NCI-H1417 treated with DMSO at 0.1 percent for 48 hours (cell line): ENCODE data around the gene TCP10L.
"Not testable (repeated sequence)": the region's sequence is repeated elsewhere in the genome, so short reads cannot be mapped to it uniquely, and the experiment has no call there.

Experiments used
- DNase-seq: peaks from one replicate; lab custom pipeline; 2025; lab: John Stamatoyannopoulos, UW

The TCP10L gene

GRCh38 chr21:32554832-32555638, 30.3 kb downstream of the TCP10L start:
- no peak for DNase-seq

DNA sequence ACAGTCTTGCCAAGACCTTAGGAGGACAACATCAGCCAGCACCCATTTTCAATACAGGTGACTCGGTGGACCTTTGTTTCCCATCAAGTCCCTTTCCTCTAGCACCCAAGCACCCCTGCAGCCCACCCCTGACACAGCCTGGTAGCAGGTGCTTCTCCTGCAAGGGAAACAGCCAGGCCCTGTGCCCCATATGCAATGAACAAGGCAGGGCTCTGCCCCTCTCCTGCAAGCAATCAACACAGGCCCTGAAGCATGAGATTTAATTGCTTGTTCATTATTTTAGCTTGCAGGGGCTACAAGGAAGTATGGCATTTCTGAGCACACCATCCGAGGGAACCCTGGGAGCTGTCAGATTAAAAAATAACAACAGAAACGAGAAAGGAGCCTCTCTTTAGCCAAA, 35.4 kb downstream of the TCP10L start:
- no peak for DNase-seq

DNA sequence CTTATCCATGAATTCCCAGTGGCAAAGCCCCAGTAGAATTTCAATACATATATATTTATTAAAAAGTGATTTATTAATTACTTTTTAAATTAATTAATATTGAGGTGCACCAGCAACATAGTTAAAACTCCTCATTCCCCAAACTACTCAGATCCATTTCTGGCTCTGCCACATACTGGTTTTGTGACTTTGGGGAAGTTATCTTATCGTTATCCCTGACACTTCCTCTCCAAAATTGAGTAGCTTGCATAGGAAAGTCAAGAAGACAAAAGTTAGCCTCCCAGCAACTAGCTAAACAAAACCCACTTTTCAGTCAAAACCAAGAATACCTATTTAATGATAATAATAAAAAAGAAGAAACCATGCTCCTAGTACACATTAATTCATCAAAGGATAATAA, 35.9 kb downstream of the TCP10L start:
- DNase-seq, result no peak

DNA sequence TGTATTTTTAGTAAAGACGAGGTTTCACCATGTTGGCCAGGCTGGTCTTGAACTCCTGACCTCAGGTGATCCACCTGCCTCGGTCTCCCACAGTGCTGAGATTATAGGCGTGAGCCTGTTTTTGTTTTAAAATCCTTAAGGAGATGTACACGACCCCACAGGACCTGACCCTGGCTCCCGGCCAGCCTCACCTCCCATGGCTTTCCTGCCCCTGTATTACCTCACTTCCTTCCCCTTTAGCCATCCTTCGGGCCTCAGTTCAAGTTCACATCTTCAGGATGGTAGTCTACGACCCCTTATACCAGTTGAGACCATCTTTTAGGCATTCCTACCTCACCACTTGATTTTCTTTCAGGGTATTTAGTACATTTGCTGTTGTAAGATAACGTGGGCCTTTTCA, 36.3 kb downstream of the TCP10L start:
- DNase-seq, result no peak

- no peak for DNase-seq
Measured at GRCh38 chr21:32547018-32547417, 38.3 kb downstream of the TCP10L start.

DNA sequence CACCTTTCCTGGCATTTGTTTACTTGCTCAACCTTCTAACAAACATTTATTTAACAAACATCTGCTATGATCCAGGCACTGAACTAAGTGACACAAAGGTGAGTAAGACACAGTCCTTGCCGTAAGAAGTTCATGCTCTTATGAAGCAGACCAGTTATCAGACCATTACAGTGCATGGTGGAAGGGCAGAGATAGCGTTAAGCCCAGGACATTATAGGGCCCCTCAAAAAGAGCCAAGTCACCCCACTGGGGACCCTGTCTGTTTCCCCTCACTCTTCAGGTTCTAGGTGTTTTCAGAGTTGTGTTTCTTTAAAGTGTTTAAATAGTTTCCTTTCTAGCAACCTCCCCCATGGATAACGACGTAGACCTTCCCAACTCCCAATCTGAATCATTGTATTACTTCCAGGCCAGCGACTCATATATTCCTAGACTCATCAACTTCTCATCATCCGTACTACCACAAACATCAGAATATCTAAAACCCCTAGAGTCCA, 39.3 kb downstream of the TCP10L start:
- no peak for DNase-seq

DNA sequence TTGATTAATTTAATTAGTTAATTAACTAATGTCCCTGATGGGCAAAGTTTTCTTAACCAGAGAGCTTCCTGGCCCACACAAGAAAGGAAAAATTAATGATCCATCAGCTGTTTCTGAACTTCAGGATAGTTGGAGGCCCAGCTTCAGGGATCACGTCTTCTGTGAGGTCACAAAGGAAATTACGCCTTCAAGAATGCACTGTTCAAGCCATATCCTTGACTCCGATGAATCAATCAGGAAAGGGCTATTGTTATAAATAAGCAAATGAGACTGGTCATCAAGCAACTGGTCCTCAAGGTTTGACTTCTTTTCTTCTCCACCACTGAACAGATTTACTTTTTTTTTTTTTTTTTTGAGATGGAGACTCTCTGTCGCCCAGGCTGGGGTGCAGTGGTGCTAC, 40.6 kb downstream of the TCP10L start:
- DNase-seq, result no peak

GRCh38 chr21:32543975-32544374, 41.3 kb downstream of the TCP10L start:
- no peak for DNase-seq

DNA sequence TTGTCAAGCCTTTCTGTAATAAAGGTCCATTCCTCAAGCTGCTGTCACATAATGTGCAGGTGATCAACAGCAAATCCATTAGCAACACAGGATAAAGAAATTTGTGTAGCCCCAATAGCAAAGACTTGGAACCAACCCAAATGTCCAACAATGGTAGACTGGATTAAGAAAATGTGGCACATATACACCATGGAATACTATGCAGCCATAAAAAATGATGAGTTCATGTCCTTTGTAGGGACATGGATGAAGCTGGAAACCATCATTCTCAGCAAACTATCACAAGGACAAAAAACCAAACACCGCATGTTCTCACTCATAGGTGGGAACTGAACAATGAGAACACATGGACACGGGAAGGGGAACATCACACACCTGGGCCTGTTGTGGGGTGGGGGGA, 42.3 kb downstream of the TCP10L start:
- not testable (repeated sequence) for DNase-seq

DNA sequence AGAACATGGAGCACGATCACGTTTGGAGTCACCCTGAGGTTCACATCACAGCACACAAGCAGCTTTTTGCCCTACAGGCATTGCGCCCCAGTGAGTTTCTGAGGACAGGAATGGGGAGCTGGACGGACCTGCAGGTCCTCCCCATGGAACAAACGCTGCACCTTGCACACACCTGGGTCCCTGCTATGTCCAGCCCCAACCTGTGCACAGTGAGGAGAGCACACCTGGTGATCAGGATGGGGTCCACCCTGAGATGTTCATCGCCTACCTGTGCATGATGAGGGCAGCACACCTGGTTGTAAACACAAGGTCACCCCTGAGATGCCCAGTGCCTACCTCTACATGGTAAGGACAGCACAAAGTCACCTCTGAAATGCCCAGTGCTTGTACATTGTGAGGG, 45.9 kb downstream of the TCP10L start:
- DNase-seq, result no peak

DNA sequence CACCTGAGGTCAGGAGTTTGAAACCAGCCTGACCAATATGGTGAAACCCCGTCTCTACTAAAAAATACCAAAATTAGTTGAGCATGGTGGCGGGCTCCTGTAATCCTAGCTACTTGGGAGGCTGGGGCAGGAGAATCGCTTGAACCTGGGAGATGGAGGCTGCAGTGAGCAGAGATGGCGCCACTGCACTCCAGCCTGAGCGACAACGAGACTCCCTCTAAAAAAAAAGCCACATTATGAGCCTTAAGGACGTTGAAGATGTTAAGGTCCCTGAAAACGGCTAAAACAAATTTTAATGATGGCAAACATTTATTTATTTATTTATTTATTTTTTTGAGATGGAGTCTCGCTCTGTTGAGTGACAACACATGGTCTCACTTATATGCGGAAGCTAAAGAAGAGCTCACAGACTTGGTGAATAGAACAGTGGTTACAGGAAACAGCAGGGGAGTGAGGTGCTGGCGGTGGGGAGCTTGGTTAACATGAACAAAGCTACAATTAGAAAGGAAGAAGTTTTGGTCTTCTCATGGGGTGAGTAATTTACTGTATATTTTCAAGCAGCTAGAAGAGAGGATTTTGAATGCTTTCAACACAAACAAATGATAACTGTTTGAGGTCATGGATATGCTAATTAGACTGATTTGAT, 47.1 kb downstream of the TCP10L start:
- no peak for DNase-seq

DNA sequence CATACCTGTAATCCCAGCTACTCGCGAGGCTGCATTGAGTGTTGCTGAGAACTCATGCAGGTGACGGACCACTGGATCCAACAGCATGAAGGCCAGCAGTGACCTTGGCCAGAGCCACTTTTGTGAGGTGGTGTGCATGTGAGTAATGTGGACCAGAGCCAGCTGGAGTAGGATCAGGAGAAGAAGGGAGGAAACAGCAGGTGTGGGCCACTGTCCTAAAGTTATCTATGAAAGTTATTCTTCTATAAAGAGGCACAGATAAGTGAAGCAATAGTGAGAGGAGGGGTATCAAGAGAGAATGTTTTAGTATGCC, 47.8 kb downstream of the TCP10L start:
- no peak for DNase-seq

GRCh38 chr21:32535612-32536011, 49.7 kb downstream of the TCP10L start:
- no peak for DNase-seq

DNA sequence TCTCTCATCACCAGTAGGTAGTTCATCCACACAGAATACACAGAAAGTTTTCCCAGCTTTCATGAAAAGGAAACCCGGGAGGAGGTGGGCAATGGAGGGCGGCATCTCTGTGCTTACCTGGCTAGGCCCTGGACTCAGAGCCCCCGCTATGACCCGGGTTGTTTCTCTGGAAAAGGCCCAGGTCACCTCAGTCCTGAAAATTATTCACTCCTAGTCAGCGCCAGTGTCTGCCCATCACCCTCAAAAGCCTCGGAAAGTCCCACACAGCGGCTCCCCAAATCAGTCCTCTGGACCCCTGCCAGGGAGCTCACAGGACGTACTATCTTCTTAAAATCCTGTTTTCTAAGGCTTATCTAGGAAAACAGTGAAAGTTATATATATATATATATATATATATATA, 51.2 kb downstream of the TCP10L start:
- DNase-seq, result no peak

- DNase-seq, result no peak
Measured at GRCh38 chr21:32533611-32534010, 51.7 kb downstream of the TCP10L start.

DNA sequence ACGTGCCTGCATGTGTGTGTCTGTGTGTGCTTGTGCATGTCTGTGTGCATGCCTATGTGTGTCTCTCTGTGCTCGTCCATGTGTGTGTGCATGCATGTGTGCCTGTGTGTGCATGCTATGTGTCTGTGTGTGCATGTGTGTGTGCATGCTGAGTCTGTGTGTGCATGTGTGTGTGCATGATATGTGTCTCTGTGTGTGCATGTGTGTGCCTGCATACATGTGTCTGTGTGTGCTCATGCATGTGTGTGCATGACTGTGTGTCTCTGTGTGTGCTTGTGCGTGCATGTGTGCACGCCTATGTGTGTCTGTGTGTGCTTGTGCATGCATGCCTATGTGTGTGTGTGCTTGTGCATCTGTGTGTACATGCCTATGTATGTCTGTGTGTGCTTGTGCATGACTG, 52.3 kb downstream of the TCP10L start:
- no peak for DNase-seq

DNA sequence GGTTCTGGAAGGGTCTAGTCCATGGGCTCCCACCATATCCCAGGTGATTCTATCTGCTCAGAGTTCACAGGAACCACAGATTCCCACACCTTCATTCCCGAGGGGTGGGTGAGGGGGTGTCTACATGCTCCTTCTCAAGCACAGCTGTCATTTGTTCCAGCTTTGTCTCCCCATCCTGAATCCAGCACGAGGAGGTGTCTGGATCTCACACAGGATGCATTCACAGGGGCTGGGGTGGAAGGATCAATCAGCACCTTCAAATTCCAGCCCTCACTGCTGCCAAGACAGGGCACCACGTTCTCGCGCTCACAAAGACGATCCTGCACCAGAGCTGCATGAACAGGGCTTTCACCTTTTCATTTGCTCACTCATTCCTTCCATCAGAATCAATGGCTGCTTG, 52.7 kb downstream of the TCP10L start:
- no peak for DNase-seq

GRCh38 chr21:32531561-32531960, 53.8 kb downstream of the TCP10L start:
- not testable (repeated sequence) for DNase-seq

DNA sequence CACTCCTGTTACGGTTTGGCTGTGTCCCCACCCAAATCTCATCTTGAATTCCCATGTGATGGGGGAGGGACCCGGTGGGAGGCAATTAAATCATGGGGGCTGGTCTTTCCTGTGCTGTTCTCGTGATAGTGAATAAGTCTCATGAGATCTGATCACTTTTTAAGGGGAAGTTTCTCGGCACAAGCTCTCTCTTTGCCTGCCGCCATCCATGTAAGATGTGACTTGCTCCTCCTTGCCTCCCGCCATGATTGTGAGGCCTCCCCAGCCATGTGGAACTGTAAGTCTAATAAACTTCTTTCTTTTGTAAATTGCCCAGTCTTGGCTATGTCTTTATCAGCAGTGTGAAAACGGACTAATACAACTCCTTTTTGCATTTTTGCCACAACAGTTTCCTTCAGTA, 54.5 kb downstream of the TCP10L start:
- DNase-seq, result not testable (repeated sequence)

GRCh38 chr21:32529679-32530078, 55.6 kb downstream of the TCP10L start:
- no peak for DNase-seq

DNA sequence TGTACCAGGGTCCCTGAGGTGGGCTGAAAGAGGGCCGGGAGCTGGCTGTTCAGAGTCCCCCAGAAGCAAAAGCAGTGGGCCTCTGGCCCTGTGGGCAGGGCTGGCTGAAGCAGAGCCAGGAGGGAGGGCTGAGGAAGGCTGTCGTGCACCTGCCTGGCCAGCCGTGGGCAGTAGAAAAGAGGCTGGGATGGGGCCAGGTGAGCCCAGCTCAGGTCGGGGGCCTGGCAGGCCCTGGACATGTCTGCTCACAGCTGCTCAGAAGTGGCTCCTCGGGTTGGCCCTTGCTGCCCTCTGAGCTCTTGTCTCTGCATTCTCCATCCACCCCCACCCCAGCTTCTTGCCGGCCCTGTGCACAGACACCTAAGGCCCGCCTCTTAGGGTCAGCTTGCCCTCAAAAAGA, 60.0 kb downstream of the TCP10L start:
- no peak for DNase-seq

- DNase-seq, result no peak
Measured at GRCh38 chr21:32523988-32524719, 61.2 kb downstream of the TCP10L start.
